ENCODE results near the gene PLPP4. TPM values are rescaled to one million over a fixed set of nuclear protein-coding genes. Genes with fewer than 3 reads are reported as not detected.

The PLPP4 gene
- total and polyA plus RNA-seq, 2 of the 13 experiments (the other 11 are each of a cell fraction or from before 2014, with no cell fraction given), result not detected

DNA sequence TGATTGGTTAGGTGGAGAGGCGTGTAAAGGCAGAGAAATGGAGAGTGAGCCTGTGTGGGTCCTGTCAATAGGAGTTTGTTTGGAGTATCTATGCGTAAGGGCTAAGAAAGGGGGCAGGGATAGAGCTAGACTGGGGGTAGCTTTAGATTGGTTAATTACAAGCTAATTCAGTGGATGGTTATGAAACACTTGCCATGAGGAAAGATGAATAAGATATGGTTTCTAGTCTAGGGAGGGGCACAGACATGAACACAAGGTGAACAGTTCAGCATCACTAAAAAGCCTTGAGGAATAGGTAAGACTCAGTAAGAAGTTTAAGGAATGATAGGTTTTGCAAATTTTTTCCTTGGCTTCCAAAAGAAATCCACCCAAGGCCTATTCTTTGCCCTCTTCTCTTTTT is 50.6 kb downstream of the PLPP4 start:
- TF ChIP-seq ZNF747 (CRISPR knock-in tag; IDR thresholded peaks at IDR 0.05; ENCODE audit: borderline replicate concordance) (no peak), ZNF343 (CRISPR knock-in tag; IDR thresholded peaks at IDR 0.05) (no peak), ZNF670 (CRISPR knock-in tag; IDR thresholded peaks at IDR 0.05; ENCODE audit: borderline replicate concordance) (no peak), POLR2AphosphoS2 (IDR thresholded peaks at IDR 0.05; ENCODE audit: low read depth, low read length) (no peak), ZZZ3 (CRISPR knock-in tag; IDR thresholded peaks at IDR 0.05; ENCODE audit: borderline replicate concordance) (no peak), DNMT1 (CRISPR knock-in tag; IDR thresholded peaks at IDR 0.05) (no peak), WIZ (CRISPR knock-in tag; IDR thresholded peaks at IDR 0.05) (no peak)
- TF ChIP-seq, protein P1, sequence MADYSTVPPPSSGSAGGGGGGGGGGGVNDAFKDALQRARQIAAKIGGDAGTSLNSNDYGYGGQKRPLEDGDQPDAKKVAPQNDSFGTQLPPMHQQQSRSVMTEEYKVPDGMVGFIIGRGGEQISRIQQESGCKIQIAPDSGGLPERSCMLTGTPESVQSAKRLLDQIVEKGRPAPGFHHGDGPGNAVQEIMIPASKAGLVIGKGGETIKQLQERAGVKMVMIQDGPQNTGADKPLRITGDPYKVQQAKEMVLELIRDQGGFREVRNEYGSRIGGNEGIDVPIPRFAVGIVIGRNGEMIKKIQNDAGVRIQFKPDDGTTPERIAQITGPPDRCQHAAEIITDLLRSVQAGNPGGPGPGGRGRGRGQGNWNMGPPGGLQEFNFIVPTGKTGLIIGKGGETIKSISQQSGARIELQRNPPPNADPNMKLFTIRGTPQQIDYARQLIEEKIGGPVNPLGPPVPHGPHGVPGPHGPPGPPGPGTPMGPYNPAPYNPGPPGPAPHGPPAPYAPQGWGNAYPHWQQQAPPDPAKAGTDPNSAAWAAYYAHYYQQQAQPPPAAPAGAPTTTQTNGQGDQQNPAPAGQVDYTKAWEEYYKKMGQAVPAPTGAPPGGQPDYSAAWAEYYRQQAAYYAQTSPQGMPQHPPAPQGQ (CRISPR knock-in tag; IDR thresholded peaks at IDR 0.05; ENCODE audit: borderline replicate concordance), result no peak
- Histone ChIP-seq H3K9me3 (ENCODE audit: low read length) (no peaks in the 10 kb centered on the region), H3K4me1 (ENCODE audit: insufficient read depth, low read length) (no peaks in the 10 kb centered on the region), H3K27ac (ENCODE audit: extremely low read length, insufficient read depth, low read length) (no peak overlapping the region), H3K4me3 (replicated peaks in 1 of 3; ENCODE audit: insufficient read depth in 1 of 3, low read depth in 2 of 3, low read length in 3 of 3) (no peak overlapping the region), H2AFZ (ENCODE audit: low read length) (no peak overlapping the region), H3K27me3 (ENCODE audit: control insufficient read depth in 1 of 2, insufficient read depth in 2 of 2, low read length in 2 of 2) (no peaks in the 10 kb centered on the region; a peak in 1 of 5 replicates), H4K20me1 (ENCODE audit: insufficient read depth, low read length) (no peaks in the 10 kb centered on the region), H3K9ac (ENCODE audit: insufficient read depth, low read depth, low read length) (no peak overlapping the region), H3K79me2 (ENCODE audit: insufficient read depth, low read length) (no peaks in the 10 kb centered on the region), H3K36me3 (replicated peaks in 1 of 2; ENCODE audit: control insufficient read depth in 1 of 2, insufficient read depth in 2 of 2, low read length in 2 of 2) (no peaks in the 10 kb centered on the region), H3K4me2 (ENCODE audit: low read depth, low read length) (no peak overlapping the region)
- no TSS peak for BruUV-seq (replicated peaks)
- ATAC-seq, result no peak
- ChIA-PET POLR2A (no interaction called here), CTCF (ENCODE audit: low intra/inter-chr PET ratio, low total read pairs) (no interaction called here)
- 32% methylated on average over 2 of the region's 2 CpGs for WGBS (ENCODE audit: low lambda C conversion rate)
- DNase-seq (ENCODE audit: low spot score), result no peak
- intact Hi-C loops (cut with micrococcal nuclease; ENCODE audit: unreplicated experiment), result no loop called here
- in situ Hi-C loops (cut with HindIII; ENCODE audit: extremely low pct_ligation_motif_present, low pct_unique_long_range_greater_than_20kb), result no loop called here
- no peak for FAIRE-seq

Measured in HepG2 (cell line).